Left ventricle myocardium superior (tissue), 1 donor: Measurements from ENCODE around the gene CYP2A7. TPM values are rescaled to one million over a fixed set of nuclear protein-coding genes. Genes with fewer than 3 reads are reported as not detected.
"Not testable (repeated sequence)": the region's sequence is repeated elsewhere in the genome, so short reads cannot be mapped to it uniquely, and the experiment has no call there.

Experiments
- ATAC-seq: fragments of 200-7000 bp; cut with Tn5 transposase; one replicate; pipeline ENCODE4 v1.9.1; 2020; ENCODE audit warnings: mild to moderate bottlenecking, moderate library complexity
- DNase-seq: peaks from one replicate; pipeline ENCODE4 v3.0.0-alpha.2; 2020
- intact Hi-C: fragments of 100-400 bp; cut with micrococcal nuclease; formaldehyde crosslinking; loops from one replicate; pipeline ENCODE4 v1.11.0; 2022
- long read RNA-seq: library from polyadenylated mRNA; unstranded; transcript quantifications from one replicate; pipeline ENCODE4 v2.0.0, GENCODE V29; 2021
- total RNA-seq: library from RNA; stranded (reverse); fragmentation: NEBNext Ultra II Directional; extraction: Animal tissue kit (Norgen Biotek cat#: 25700); gene quantifications from one replicate; pipeline ENCODE4 v1.2.1, GENCODE V29; 2021
- donor health status: DM: no; HTN: yes; CAD: no; lungs with severe emphysema.

Gene CYP2A7, protein sequence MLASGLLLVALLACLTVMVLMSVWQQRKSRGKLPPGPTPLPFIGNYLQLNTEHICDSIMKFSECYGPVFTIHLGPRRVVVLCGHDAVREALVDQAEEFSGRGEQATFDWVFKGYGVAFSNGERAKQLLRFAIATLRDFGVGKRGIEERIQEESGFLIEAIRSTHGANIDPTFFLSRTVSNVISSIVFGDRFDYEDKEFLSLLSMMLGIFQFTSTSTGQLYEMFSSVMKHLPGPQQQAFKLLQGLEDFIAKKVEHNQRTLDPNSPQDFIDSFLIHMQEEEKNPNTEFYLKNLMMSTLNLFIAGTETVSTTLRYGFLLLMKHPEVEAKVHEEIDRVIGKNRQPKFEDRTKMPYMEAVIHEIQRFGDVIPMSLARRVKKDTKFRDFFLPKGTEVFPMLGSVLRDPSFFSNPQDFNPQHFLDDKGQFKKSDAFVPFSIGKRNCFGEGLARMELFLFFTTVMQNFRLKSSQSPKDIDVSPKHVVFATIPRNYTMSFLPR
- not detected for total RNA-seq
- long read RNA-seq = 0 reads

GRCh38 chr19:40882062-40882461 lies at the start of gene CYP2A7:
CYP2A7 (minus strand) TSS chr19:40882231; CDS start chr19:40882210, 21 bp downstream.
- ATAC-seq, intact Hi-C loops, DNase-seq: not testable (repeated sequence)

DNA sequence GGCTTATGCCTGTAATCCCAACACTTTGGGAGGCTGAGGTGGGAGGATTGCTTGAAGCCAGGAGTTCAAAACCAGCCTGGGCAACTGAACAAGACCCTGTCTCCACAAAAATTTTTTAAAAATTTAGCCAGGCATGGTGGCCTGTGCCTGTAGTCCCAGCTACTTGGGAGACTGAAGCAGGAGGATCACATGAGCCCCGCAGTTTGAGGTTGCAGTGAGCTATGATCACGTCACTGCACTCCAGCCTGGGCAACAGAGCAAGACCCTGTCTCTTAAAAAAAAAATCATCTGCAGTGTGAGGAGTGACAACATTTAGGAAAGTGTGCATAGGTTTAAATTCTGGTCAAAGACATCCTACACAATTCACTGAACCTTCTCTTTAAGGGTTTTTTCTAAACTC lies 48.8 kb upstream of the CYP2A7 start:
- DNase-seq, intact Hi-C loops, ATAC-seq: not testable (repeated sequence)

DNA sequence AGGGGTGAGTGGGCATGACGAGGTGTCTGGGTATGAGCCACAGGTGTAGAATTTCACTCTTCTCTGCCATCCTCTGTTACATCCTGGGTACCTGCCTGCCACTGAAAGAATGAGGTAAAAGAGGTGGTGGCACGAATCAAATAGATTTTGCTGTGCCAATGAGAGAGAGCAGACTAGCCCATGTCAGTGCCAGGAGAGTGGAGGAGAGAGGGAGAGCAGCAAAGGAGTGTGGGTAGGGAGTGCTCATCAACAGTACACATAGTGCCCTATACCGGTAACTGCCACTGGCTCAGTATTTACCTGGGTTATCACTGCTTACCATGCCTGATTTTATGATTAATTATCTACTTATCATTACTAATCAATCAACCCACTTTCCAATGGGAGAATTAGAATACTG lies 47.9 kb upstream of the CYP2A7 start:
- intact Hi-C loops, ATAC-seq, DNase-seq: not testable (repeated sequence)

GRCh38 chr19:40928850-40929249 lies 46.8 kb upstream of the CYP2A7 start:
- intact Hi-C loops = no loop called here
- DNase-seq (no peak), ATAC-seq (no peak)

DNA sequence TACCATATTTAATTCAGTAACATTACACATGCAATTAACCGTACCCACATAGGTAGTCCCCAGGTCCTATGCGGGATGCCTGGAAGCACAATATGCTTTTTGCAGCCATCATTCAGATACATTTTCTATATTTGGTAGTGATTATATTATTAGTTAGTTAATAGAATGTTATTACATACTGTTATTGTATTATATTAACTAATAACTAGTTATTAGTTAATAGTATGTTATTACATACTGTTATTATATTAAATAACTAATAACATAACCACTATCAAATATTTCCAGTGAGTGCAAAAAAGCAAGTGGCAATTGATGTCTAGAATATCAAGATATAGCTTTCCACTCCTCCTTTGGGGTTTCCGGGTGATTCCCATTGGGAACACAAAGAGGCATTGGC lies 45.5 kb upstream of the CYP2A7 start:
- ATAC-seq (no peak), DNase-seq (no peak)
- intact Hi-C loops = no loop called here

DNA sequence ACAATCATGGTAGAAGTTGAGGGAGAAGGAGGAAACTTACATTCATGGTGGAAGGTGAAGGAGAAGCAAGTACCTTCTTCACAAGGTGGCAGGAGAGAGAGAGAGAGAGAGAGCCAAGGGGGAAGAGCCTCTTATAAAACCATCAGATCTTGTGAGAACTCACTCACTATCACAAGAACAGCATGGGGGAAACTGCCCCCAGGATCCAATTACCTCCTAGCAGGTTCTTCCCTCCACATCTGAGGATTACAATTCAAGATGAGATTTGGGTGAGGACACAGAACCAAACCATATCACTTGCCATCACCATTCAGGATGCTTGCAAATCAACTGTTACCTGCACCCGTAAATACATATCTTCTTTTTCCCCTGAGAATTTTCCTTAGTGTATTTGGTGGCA lies 44.2 kb upstream of the CYP2A7 start:
- intact Hi-C loops, ATAC-seq: not testable (repeated sequence)

DNA sequence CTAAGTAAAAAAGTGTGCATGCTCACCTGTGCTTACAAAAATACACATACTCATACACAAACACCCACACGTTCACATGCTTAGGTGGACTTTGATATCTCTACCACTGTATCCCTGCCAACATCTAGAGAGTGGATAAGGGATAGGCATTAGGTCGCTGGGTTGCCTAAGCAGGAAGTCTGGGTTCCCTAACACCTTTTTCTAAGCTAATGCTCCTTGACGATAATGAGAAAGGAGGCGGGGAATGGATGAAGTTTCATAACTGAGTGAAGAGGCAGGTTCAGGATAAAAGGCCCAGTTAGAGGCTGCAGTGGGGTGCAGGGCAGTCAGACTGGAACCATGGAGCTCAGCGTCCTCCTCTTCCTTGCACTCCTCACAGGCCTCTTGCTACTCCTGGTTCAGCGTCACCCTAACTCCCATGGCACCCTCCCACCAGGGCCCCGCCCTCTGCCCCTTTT lies 41.9 kb upstream of the CYP2A7 start:
- intact Hi-C loops = no loop called here
- no peak for DNase-seq
- no peak for ATAC-seq

More for the DNA sequence above, 44.2 kb upstream of the CYP2A7 start:
- not testable (repeated sequence) for DNase-seq

- ATAC-seq, intact Hi-C loops: not testable (repeated sequence)
Measured at GRCh38 chr19:40922237-40923160, 40.5 kb upstream of the CYP2A7 start.

GRCh38 chr19:40921005-40921897 lies 39.2 kb upstream of the CYP2A7 start:
- ATAC-seq (no peak), DNase-seq (no peak)
- intact Hi-C loops = no loop called here

More at GRCh38 chr19:40922237-40923160, 40.5 kb upstream of the CYP2A7 start:
- not testable (repeated sequence) for DNase-seq

GRCh38 chr19:40920300-40921004 lies 38.4 kb upstream of the CYP2A7 start:
- intact Hi-C loops = no loop called here
- DNase-seq (no peak), ATAC-seq (no peak)

DNA sequence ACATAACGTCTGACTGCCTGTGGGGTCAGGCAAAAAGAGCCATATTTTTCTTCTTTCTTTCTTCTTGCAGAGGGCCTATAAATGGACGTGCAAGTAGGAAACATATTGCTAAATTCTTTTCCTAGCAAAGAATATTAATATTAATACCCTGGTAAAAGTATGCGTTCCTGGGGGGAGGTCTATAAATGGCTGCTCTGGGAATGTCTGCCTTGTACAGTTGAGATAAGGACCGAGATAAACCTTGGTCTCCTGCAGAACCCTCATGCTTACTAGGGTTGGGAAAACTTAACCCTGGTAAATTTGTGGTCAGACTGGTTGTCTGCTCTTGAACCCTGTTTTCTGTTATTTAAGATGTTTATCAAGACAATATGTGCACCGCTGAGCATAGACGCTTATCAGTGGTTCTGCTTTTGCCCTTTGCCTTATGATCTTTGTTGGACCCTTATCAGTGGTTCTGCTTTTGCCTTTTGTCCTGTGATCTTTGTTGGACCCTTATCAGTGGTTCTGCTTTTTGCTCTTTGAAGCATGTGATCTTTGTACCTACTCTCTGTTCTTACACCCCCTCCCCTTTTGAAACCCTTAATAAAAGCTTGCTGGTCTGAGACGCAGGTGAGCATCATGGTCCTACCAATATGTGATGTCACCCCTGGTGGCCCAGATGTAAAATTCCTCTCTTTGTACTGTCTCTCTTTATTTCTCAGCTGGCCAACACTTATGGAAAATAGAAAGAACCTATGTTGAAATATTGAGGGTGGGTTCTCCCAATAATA lies 37.7 kb upstream of the CYP2A7 start:
- intact Hi-C loops, ATAC-seq, DNase-seq: not testable (repeated sequence)

DNA sequence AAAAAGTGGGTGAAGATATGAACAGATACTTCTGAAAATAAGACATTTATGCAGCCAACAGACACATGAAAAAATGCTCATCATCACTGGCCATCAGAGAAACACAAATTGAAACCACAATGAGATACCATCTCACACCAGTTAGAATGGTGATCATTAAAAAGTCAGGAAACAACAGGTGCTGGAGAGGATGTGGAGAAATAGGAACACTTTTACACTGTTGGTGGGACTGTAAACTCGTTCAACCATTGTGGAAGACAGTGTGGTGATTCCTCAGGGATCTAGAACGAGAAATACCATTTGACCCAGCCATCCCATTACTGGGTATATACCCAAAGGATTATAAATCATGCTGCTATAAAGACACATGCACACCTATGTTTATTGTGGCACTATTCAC lies 36.3 kb upstream of the CYP2A7 start:
- DNase-seq, intact Hi-C loops, ATAC-seq: not testable (repeated sequence)

DNA sequence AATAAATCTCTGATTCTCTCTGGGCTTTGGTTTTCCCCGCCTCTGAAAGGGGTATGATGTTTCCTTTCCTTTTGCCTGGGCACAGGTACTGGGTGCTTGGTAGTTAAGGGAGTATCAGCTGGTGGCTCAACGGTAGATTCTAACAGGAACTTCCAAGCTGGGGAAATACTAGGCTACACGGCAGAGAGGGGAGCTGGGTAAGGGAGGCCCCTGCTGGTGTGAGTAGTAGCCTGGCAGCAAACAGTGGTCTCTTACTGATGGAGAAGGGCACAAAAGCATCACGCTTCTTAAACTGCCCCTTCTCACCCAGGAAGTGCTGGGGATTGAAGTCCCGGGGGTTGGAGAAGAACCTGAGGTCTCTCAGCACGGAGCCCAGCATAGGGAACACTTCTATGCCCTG lies 26.9 kb upstream of the CYP2A7 start:
- no peak for DNase-seq
- intact Hi-C loops = no loop called here
- no peak for ATAC-seq

DNA sequence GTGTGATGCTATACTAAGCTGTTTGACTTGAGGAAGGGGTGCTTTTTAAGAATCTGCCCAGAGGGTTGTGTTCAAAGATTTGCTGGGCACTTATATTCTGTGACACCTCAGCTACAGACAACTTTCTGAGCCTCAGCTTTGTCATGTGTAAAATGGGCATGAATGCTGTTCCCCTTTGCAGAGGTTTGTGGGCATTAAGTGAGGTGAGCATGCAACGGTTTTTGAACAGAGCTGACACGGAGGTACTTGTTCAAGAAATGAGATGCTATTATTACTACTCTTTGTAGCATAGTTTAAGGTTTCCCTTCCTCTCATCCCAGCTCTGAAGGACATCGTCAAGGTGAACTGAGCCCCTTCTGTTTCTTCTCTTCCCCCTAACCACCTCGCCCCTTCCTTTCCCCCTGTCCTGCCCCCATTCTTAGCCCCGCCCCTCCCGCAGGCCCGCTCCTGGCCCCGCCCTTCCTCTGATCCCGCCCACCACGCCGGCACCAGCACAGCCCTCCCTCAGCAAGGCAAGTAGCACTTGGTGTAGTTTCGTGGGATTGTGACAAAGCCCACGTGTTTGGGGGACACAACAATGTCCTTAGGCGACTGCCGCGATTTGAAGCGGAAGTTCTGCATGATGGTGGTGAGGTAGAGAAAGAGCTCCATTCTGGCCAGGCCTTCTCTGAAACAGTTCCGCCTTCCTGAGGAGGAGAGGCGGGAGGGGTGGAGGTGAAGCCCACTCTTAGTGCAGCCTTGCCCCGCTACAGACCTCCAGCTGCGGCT lies 26.1 kb upstream of the CYP2A7 start:
- intact Hi-C loops = no loop called here
- ATAC-seq (no peak), DNase-seq (no peak)

GRCh38 chr19:40906512-40906911 lies 24.5 kb upstream of the CYP2A7 start:
- intact Hi-C loops = no loop called here
- no peak for DNase-seq
- no peak for ATAC-seq

DNA sequence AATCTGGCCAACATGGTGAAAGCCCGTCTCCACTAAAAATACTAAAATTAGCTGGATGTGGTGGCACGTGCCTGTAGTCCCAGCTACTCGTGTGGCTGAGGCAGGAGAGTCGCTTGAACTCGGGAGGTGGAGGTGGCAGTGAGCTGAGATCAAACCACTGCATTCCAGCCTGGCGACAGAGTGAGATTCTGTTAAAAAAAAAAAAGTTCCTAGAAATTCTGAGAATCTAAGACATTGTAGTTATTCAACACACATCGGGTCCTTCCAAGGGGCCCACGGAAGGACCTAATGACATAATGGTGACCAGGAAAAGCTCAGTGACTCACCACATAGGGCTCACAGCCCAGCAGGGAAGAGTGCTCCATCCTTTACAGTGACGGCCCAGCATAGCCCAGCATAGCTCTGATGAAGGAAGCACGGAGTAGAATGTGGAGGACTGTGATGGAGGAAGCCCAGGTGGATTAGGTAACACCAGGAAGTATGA lies 22.7 kb upstream of the CYP2A7 start:
- ATAC-seq, intact Hi-C loops, DNase-seq: not testable (repeated sequence)
